B cell (primary cell): ENCODE measurements around the gene SGCG.

Experiments
- EZH2 ChIP-seq: IDR thresholded peaks from 2 replicates; pipeline ENCODE4 v1.6.1; 2012; ENCODE audit warnings: borderline replicate concordance, low read depth, mild to moderate bottlenecking, moderate library complexity, low read length; ENCODE audit not compliant: insufficient read depth, poor library complexity, severe bottlenecking
- TF ChIP-seq, protein P1 (sequence below): fragments of 200-600 bp; IDR thresholded peaks from one replicate; pipeline ENCODE4 v1.8.0; 2022; ENCODE audit warnings: antibody characterized with exemption, mild to moderate bottlenecking

DNA sequence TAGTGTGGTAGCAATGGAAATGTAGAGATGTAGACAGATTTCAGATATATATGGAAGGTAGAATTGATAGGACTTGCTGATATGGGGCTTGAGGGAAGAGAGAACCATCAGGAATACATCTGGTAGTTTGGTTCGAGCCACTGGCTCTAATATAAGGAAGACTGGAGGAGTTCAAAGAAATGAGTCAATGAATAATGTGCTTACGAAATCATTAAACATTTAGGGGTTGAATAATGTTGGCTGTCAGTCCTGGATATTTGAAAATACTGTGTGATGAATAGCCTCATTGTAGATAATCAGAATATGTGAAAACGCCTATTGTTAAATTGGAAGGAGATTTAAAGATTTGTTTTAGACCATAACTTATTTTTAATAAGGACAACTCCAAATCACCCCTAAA lies 21.6 kb downstream of the SGCG start:
- TF ChIP-seq, protein P1, sequence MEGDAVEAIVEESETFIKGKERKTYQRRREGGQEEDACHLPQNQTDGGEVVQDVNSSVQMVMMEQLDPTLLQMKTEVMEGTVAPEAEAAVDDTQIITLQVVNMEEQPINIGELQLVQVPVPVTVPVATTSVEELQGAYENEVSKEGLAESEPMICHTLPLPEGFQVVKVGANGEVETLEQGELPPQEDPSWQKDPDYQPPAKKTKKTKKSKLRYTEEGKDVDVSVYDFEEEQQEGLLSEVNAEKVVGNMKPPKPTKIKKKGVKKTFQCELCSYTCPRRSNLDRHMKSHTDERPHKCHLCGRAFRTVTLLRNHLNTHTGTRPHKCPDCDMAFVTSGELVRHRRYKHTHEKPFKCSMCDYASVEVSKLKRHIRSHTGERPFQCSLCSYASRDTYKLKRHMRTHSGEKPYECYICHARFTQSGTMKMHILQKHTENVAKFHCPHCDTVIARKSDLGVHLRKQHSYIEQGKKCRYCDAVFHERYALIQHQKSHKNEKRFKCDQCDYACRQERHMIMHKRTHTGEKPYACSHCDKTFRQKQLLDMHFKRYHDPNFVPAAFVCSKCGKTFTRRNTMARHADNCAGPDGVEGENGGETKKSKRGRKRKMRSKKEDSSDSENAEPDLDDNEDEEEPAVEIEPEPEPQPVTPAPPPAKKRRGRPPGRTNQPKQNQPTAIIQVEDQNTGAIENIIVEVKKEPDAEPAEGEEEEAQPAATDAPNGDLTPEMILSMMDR: no peak
- TF ChIP-seq EZH2: no peak
